ENCODE measurements around the gene KASH5. TPM values are rescaled to one million over a fixed set of nuclear protein-coding genes. Genes with fewer than 3 reads are reported as not detected.

Gene KASH5
- total RNA-seq, 2 experiments from 2014 or later, result 12.0 to 16.3 TPM

DNA sequence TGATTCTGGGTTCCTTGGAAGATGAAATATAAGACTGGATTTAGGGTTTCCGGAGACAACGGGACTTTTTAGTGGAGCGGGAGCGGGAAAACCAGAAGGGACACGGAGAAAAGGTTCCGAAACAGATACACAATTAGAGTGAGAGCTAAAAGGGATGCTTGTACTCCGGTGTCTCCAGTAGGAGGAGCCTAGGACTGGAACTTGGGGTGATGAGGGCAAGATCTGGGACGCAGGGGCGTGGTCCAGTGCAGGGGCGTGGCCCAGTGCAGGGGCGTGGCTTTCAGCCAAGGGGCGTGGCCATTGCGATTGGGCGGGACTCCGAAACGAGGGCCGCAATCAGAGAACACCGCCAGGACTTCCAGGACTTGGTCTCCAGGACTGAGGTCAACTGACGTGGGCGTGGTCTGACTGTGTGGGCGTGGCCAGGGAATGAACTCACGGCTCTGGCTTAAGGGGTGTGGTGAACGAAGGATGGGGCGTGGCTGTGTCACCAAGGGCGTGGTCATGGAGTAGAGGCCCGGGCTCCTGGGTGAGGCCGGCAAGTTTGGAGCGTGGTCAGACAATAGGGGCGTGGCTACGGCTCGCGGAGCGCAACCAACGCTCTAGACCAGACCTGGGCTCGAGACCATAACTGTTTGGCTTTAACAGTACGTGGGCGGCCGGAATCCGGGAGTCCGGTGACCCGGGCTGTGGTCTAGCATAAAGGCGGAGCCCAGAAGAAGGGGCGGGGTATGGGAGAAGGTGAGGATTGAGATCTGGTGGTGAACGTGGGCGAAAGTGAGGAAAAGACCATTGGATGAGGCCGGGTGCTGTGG lies 24.6 kb upstream of the KASH5 start, which contains the start of gene DKKL1:
Gene DKKL1 (plus strand): TSS at position 610 of the 815 bp plus-strand sequence. CDS start 122 bp downstream, at position 732.
- H3K9me3 ChIP-seq (ENCODE audit: low read length), result no peaks in the 10 kb centered on the region

DNA sequence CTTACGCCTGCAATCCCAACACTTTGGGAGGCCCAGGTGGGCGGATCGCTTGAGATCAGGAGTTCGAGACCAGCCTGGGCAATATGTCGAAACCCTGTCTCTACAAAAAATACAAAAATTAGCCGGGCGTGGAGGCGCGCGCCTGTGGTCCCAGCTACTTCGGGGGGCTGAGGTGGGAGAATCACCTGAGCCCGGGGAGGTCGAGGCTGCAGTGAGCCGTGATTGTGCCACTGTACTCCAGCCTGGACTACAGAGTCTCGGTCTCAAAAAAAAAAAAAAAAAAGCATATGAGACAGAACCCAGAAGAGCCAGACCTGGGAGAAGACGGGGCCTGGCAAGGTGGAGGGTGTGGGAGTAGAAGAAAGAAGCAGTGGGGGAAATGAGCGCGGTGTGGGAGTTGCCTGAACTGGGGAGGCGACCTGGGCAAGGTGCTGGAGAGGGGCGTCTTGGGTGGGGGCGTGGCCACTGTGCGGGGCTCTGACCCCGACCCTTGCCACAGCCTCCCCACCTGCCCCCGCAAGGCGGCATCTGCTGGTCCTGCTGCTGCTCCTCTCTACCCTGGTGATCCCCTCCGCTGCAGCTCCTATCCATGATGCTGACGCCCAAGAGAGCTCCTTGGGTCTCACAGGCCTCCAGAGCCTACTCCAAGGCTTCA lies 23.8 kb upstream of the KASH5 start:
- H3K4me1 ChIP-seq (ENCODE audit: insufficient read depth, low read length, poor library complexity, severe bottlenecking), result peaks cover 57% of the 10 kb centered on the region
- peak overlapping the region; percentile 43; the same call in 1 of the 2 replicates for H2AFZ ChIP-seq (ENCODE audit: low read length)
- H3K9me3 ChIP-seq (ENCODE audit: low read length), result peaks cover 6% of the 10 kb centered on the region; the same call in 1 of the 2 replicates
- ChIA-PET POLR2A (interaction anchor here (1.4 kb wide), 1 partner anchor 33 kb away, joined by 4 read pairs; no protein-coding TSS in a partner anchor), CTCF (ENCODE audit: unreplicated experiment) (no interaction called here)
- DNase-seq (ENCODE audit: low spot score), result no peak
- no peaks in the 10 kb centered on the region for H3K9me2 ChIP-seq (ENCODE audit: insufficient read depth, low read length)
- peak overlapping the region; percentile 77 for H3K4me2 ChIP-seq (ENCODE audit: low read length)
- H3K36me3 ChIP-seq (ENCODE audit: insufficient read depth, low read length), result no peaks in the 10 kb centered on the region; the same call in 1 of the 2 replicates
- no peaks in the 10 kb centered on the region for H4K20me1 ChIP-seq (ENCODE audit: insufficient read depth, low read length)
- intact Hi-C loops (cut with micrococcal nuclease; ENCODE audit: unreplicated experiment), result no loop called here
- no TSS peak for BruUV-seq (replicated peaks)
- no peak overlapping the region for H3K27ac ChIP-seq (ENCODE audit: low read depth, low read length, poor library complexity, severe bottlenecking)
- TF ChIP-seq EZH2phosphoT487 (IDR thresholded peaks at IDR 0.05; ENCODE audit: borderline replicate concordance, low read depth, low read length), result no peak
- no peaks in the 10 kb centered on the region for H3K79me2 ChIP-seq (ENCODE audit: insufficient read depth, low read depth, low read length)
- H3K4me3 ChIP-seq (ENCODE audit: low read depth, low read length, poor library complexity, severe bottlenecking), result peak overlapping the region; percentile 52

More for the DNA sequence above, 24.6 kb upstream of the KASH5 start, which contains the start of gene DKKL1:
- CTCF ChIA-PET (ENCODE audit: unreplicated experiment), result no interaction called here
- Histone ChIP-seq H2AFZ (ENCODE audit: low read length) (peak within 1 kb of the TSS; percentile 88; the same call in 1 of the 2 replicates), H3K4me1 (ENCODE audit: insufficient read depth, low read length, poor library complexity, severe bottlenecking) (peaks cover 57% of the 10 kb centered on the region), H3K9me2 (ENCODE audit: insufficient read depth, low read length) (no peaks in the 10 kb centered on the region), H4K20me1 (ENCODE audit: insufficient read depth, low read length) (no peaks in the 10 kb centered on the region), H3K4me3 (ENCODE audit: low read depth, low read length, poor library complexity, severe bottlenecking) (peak within 1 kb of the TSS; percentile 55), H3K36me3 (ENCODE audit: insufficient read depth, low read length) (no peaks in the 10 kb centered on the region), H3K79me2 (ENCODE audit: insufficient read depth, low read depth, low read length) (no peaks in the 10 kb centered on the region), H3K27ac (ENCODE audit: low read depth, low read length, poor library complexity, severe bottlenecking) (peak within 1 kb of the TSS; percentile 8), H3K4me2 (ENCODE audit: low read length) (peak within 1 kb of the TSS; percentile 77)
- POLR2A ChIA-PET, result interaction anchor here (1.4 kb wide), 1 partner anchor 32 kb away, joined by 4 read pairs; no protein-coding TSS in a partner anchor
- intact Hi-C loops (cut with micrococcal nuclease; ENCODE audit: unreplicated experiment), result no loop called here
- TF ChIP-seq, protein P1, sequence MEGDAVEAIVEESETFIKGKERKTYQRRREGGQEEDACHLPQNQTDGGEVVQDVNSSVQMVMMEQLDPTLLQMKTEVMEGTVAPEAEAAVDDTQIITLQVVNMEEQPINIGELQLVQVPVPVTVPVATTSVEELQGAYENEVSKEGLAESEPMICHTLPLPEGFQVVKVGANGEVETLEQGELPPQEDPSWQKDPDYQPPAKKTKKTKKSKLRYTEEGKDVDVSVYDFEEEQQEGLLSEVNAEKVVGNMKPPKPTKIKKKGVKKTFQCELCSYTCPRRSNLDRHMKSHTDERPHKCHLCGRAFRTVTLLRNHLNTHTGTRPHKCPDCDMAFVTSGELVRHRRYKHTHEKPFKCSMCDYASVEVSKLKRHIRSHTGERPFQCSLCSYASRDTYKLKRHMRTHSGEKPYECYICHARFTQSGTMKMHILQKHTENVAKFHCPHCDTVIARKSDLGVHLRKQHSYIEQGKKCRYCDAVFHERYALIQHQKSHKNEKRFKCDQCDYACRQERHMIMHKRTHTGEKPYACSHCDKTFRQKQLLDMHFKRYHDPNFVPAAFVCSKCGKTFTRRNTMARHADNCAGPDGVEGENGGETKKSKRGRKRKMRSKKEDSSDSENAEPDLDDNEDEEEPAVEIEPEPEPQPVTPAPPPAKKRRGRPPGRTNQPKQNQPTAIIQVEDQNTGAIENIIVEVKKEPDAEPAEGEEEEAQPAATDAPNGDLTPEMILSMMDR (conservative IDR thresholded peaks at IDR 0.05; ENCODE audit: low read length), result 0 out of 2 replicates have a peak, but pooled peaks have one; percentile 41
- no peak for TF ChIP-seq EZH2phosphoT487 (IDR thresholded peaks at IDR 0.05; ENCODE audit: borderline replicate concordance, low read depth, low read length)
- BruUV-seq (replicated peaks), result no TSS peak
- DNase-seq (ENCODE audit: low spot score), result peak; percentile 99

DNA sequence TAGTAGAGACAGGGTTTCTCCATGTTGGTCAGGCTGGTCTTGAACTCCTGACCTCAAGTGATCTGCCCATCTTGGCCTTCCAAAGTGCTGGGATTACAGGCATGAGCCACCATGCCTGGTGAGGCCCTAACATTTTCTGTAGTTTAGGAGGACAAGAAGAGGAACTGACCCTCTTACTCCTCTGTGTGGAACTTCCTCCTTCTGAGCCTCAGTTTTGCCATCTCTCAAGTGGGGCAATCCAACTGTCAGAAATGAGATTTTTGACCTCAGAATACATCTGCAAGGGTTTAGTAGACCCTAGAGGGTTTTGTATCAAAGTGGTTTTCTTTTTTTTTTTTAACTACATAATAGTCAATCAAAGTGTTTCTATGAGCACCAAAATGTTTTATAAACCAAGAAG lies 21.9 kb upstream of the KASH5 start:
- CTCF ChIA-PET (ENCODE audit: unreplicated experiment), result no interaction called here
- no peak for TF ChIP-seq EZH2phosphoT487 (IDR thresholded peaks at IDR 0.05; ENCODE audit: borderline replicate concordance, low read depth, low read length)
- TF ChIP-seq, protein P1 (conservative IDR thresholded peaks at IDR 0.05; ENCODE audit: low read length), result no peak
- Histone ChIP-seq H2AFZ (ENCODE audit: low read length) (no peak overlapping the region), H4K20me1 (ENCODE audit: insufficient read depth, low read length) (no peaks in the 10 kb centered on the region), H3K9me3 (ENCODE audit: low read length) (peaks cover 12% of the 10 kb centered on the region; the same call in 1 of the 2 replicates), H3K9me2 (ENCODE audit: insufficient read depth, low read length) (no peaks in the 10 kb centered on the region), H3K79me2 (ENCODE audit: insufficient read depth, low read depth, low read length) (no peaks in the 10 kb centered on the region), H3K4me1 (ENCODE audit: insufficient read depth, low read length, poor library complexity, severe bottlenecking) (peaks cover 44% of the 10 kb centered on the region), H3K4me2 (ENCODE audit: low read length) (no peak overlapping the region), H3K27ac (ENCODE audit: low read depth, low read length, poor library complexity, severe bottlenecking) (peak overlapping the region; percentile 3), H3K4me3 (ENCODE audit: low read depth, low read length, poor library complexity, severe bottlenecking) (no peak overlapping the region), H3K36me3 (ENCODE audit: insufficient read depth, low read length) (no peaks in the 10 kb centered on the region; the same call in 1 of the 2 replicates)
- POLR2A ChIA-PET, result interaction anchor here (0.7 kb wide), 1 partner anchor 16 kb away, joined by 3 read pairs; no protein-coding TSS in a partner anchor
- no TSS peak for BruUV-seq (replicated peaks)
- intact Hi-C loops (cut with micrococcal nuclease; ENCODE audit: unreplicated experiment), result loop anchor here (1.0 kb wide), 1 partner anchor 26 kb away; no protein-coding TSS in a partner anchor
- no peak for DNase-seq (ENCODE audit: low spot score)

All from OCI-LY7 (cell line).